Neural cell (in vitro differentiated cells): ENCODE measurements around the gene WNT16.

Source experiments
- EP300 ChIP-seq: fragments of 450-650 bp; conservative IDR thresholded peaks from 2 replicates; pipeline ENCODE4 v1.6.1; 2014; ENCODE audit warnings: antibody characterized with exemption, mild to moderate bottlenecking, moderate library complexity; ENCODE audit not compliant: poor library complexity, severe bottlenecking
- EZH2 ChIP-seq: fragments of 200-600, 300-800 bp; shearing (Covaris generic), sonication (generic); IDR thresholded peaks from 2 replicates; pipeline ENCODE4 v1.6.1; 2014; ENCODE audit warnings: antibody characterized with exemption, low read length, borderline replicate concordance, mild to moderate bottlenecking; ENCODE audit not compliant: insufficient read depth, poor library complexity, severe bottlenecking
- TF ChIP-seq, protein P1 (sequence below): fragments of 450-650 bp; IDR thresholded peaks from 2 replicates; pipeline ENCODE4 v1.5.1; 2014; ENCODE audit warnings: antibody characterized with exemption, mild to moderate bottlenecking, moderate library complexity; ENCODE audit not compliant: poor library complexity, severe bottlenecking

DNA sequence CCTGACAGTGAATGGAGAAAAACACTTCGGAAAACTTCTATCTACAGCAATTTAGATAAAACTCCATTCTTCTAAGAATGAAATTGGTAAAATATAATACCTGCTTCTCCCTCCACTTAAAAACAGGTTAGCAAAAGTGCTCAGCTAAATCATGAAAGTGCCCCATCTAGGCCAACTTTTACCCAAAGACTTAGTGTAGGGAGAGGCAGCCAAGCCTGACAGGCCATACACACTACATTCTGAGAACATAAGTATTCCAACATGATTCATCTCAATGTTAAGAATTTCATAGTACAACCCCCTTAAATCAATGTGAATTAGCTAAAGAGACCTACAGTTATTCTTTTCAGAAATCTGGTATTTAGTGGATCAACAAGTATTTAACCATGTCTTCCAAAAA, 60.1 kb downstream of the WNT16 start:
- TF ChIP-seq, protein P1, sequence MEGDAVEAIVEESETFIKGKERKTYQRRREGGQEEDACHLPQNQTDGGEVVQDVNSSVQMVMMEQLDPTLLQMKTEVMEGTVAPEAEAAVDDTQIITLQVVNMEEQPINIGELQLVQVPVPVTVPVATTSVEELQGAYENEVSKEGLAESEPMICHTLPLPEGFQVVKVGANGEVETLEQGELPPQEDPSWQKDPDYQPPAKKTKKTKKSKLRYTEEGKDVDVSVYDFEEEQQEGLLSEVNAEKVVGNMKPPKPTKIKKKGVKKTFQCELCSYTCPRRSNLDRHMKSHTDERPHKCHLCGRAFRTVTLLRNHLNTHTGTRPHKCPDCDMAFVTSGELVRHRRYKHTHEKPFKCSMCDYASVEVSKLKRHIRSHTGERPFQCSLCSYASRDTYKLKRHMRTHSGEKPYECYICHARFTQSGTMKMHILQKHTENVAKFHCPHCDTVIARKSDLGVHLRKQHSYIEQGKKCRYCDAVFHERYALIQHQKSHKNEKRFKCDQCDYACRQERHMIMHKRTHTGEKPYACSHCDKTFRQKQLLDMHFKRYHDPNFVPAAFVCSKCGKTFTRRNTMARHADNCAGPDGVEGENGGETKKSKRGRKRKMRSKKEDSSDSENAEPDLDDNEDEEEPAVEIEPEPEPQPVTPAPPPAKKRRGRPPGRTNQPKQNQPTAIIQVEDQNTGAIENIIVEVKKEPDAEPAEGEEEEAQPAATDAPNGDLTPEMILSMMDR, result no peak
- no peak for TF ChIP-seq EP300
- no peak for TF ChIP-seq EZH2
